GM21723 (cell line): ENCODE data around the gene CCDC60.

Experiments used
- ATAC-seq: cut with Tn5 transposase; IDR thresholded peaks from one replicate; pipeline ENCODE4 v1.9.1; 2021; ENCODE audit warnings: mild to moderate bottlenecking, moderate library complexity; ENCODE audit not compliant: unreplicated experiment

CCDC60 gene

DNA sequence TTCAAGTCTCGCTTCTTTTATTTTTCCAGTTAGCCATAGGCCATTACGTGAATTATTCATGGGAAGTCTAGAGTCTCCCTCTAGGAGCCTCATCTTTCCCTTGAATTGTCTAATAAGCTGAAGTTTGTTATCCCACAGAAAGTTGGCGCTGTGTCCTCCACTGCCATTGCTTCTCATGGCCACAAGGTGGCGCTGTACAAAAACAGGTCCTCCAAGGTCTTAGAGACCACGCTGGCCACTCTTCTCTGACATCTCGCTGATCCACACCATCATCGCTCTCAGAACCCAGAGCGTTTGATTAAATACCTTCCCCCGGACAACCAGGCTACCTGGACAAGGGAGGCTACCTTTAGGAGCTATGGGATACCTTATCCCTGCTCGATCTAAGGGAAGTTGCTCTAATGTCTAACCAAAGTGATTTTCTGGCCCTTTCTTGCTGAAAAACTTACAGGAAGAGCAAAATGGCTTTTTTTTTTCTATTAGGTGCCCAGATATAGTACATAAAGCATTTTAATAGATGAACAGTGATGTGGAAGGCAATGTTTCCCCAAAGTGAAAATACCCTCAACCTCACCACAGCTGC lies 110.0 kb downstream of the CCDC60 start:
- peak; percentile 52 for ATAC-seq

DNA sequence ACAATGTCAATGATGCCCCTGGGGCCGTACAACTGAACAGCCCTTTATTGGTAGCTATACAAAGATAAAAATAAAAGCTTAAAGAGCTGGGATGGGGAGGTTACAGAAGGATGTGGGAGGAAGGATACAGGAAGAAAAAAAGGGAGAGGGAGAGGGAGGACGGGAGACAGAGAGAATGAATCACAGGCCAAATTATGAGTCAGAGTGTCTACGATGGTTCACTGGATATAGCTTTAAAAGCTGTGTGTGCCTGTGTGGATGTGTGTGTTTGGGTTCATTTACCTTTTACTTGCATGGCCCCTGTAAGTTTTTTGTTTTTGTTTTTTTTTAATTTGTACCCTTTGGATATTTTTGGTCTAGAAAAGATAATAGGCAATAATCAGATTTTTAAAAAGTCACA lies 111.9 kb downstream of the CCDC60 start:
- no peak for ATAC-seq

DNA sequence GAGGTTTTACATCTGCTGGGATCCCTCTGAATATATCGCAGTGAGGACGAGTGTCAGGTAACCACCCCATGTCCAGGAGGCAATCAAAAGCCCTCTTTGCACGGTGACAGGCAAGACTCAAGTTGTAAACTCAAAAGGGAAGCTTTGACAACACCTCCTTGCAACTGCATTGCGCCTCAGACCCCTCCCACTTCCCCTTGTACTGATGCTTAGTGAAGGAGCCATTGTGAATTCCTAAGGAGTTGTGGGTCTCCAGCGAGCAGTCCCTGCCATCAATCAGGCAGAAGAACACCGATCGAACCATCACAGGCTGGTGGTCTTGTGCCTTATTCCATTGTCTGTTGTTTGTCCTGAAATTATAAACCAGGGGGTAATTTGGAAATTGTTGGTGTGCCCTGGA lies 112.6 kb downstream of the CCDC60 start:
- ATAC-seq, result no peak

DNA sequence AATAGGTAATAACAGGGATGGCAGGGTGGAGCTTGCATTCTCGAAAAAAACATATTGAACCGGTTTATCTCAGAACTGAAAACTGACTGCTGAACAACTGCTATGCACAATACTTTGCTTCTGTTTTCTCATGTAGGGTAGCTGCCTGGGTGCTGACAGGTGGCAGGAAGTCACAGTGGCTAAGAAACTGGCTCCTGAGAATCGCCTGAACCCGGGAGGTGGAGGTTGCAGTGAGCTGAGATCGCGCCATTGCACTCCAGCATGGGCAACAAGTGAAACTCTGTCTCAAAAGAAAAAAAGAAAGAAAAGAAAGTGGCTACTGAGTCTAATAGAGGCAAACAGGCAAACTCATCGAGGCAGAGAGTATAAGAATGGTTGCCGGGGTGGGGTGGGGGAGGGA lies 113.1 kb downstream of the CCDC60 start:
- no peak for ATAC-seq

DNA sequence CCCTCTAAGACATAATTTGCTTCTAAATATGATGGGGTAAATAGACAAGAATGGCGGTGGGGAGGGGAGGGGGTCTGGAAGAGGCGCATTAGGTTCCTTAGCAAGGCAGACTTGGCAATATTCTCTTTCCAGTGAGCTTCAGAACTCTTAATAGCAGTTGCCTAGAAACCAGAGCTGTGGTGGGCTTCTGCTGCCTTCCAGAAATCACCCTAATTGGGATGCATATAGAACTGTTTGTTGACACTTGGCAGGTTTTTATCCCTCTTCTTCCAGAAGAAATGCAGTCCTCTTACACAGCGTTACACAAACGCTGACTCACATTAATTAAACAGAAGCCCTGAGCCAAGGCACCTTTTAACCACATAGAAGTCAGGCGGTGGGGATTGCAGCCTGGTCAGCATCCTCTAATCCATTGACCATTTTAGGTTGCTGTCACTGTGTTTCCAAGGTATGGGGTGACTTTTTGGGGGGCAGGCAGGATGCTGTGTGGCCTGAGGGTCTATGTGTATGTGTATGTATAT lies 114.1 kb downstream of the CCDC60 start:
- no peak for ATAC-seq

DNA sequence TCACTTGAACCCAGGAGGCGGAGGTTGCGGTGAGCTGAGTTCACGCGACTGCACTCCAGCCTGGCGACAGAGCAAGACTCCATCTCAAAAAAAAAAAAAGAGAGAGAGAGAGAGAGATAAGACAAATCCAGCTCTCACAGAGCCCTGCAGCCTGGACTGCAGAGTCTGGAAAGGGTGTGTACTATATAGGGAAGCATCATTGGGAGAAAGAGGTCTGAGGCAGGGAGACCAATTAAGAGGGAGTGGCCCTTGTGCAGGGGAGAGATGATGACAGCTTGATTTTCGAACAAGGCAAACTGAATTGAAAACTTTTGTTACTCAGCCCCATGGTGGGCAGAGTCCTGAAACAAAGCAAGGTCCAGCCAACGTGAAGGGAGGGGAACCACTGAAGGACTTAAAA lies 116.2 kb downstream of the CCDC60 start:
- no peak for ATAC-seq

DNA sequence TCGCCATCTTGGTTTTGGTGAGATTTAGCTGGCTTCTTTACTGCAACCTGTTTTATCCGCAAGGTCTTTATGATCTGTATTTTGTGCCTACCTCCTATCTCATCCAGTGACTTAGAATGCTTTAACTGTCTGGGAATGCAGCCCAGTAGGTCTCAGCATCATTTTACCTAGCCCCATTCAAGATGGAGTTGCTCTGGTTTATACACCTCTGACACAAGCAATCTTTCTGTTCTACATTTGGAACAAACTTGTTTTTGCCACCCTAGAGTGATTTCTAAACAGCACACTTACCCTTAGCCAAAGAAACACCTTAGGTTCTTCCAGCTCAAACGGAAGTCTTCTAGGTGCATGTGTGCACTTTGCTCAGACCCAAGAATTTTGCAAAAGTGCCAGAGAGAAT lies 122.3 kb downstream of the CCDC60 start:
- no peak for ATAC-seq

DNA sequence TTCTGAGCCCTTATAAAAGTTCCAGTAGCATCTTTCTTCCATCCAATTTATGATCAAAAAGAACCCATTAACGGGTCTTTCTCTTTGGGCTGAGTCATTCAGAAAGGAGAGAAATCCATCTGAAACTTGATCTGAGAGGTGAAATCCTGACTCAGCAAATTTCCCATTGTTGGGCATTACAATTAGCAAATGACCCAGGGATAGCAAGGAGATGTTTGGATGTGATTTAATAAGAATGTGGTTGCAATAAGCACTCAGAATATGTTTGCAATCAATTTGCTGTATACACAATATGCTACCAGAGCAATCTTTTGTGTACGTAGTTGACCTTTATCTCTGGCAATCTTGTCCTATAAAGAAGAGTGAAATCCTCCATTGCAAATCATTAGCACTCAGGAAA lies 122.7 kb downstream of the CCDC60 start:
- ATAC-seq, result no peak

DNA sequence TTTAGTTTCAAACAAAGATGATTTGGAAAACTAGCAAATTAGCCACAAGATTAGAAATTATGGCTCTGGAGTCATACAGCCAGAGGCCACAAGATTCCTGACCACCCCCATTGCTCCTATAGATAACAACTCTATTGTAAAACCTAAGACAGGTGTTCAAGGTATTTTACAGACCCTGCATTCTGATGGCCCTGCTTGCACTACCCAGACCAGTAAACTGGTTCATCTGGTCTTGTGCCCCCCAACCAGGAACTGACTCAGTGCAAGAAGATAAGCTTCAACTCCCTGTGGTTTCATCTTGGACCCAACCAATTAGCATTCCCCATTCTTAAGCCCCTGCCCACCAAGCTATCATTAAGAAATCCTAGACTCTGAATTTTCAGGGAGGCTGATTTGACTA lies 125.0 kb downstream of the CCDC60 start:
- ATAC-seq, result no peak

DNA sequence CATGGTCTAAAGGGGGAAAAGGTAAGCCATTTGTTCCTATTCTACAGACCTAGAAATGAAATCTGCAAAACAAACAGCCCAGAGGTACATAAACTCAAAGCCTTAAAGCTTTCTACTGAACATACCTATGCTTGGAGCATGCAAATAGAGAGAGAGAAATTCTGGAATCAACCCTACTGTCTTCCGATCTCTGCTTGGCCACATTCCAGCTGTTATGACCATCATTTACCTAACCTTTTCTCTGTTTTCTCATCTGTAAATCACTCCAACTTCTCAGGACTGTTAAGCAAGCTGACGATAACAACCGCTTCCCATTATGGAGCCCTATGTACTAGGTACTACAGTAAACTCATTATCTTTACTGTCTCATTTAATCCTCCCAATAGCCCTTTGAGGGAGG lies 126.3 kb downstream of the CCDC60 start:
- no peak for ATAC-seq

DNA sequence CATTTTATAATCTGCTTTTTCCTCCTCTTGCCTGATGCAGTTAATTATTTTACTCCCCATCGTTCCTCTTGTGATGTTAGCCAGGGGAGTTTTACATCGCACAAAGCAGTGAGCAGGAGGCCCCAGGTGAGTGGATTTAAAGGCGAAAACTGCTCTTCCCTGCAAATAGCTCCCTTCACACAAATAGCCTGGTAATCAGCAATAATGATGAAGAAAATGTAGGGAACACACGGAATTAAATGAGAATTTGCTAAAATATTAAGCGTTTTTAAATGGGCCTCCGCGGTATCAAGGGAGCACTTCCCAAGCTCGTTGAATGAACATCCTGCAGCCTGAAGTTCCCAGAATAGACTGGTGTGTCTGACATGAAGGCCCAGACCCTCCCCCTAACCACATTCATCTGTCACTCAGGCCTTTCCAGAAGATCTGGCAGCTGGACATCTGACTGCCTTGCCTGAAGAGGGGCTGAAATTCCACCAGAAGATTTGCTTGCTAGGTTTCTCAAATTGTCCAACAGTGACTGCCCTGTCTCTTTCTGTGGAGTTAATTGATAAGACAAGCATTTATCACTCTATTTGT lies 127.2 kb downstream of the CCDC60 start:
- no peak for ATAC-seq

DNA sequence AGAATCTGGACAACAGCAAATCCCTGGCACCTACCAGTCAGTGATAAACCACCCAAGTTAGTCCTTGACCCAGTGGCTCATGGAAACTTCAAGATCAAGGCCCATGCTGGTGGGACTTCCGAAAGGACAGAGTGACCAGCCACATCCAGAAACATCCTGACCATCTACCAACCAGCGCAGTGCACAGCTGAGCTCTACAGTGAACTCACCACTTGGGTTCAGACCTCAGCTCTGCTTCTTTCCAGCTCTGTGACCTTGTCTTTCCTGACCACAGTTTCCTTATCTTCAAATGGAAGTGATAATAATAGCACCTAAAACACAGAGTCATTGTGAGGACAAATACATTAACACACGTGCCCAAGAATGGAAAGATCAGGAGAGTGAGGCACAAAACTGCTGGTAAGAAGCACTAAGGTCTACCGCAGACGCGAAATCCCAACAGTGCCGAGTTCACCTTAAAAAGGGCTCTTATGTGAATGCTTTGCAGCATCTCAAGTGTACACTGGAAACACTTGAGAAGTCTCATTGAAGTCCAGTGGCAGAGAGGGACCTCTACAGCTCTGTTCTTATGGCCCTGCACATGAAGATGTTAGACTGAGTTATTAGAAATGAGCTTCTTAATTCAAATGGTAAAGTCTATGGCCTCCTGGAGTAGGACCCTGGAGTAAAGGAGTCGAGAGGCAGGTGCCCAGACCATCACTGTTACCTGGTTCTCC lies 128.8 kb downstream of the CCDC60 start:
- no peak for ATAC-seq

DNA sequence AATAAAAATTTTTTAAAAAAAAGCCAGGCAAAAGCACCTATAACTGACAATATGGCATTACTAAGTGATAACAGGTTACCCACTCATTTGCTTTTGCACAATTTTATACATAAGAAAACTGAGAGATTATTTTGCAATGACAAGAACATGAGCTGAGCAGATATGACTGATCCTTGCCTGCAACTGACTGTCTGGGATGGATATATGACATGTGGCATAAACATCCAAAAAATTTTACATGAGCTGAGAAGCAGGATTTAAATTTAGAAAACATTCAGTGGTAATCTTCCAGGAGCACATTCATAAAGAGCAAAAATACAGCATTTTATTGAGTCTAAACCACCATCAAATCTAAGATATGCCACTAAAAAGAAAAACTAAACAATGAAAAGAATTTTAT lies 133.8 kb downstream of the CCDC60 start:
- no peak for ATAC-seq

DNA sequence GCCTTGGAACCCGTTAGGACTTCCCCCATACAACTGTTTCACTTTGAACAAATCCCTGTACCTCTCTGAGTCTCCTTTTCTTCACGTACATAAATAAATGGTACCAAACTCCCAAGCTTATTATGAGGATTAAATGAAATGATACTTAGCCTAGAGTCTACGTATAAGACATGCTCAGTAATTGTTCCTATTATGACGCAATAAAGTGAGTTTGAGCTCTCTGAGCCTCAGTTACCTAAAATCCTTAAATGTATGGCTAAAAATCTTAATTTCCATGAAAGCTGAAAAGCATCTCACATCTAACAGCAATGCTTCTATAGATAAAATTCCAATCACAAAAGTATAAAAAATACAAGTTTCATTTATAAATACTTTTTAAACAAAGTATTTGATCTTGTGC lies 141.1 kb downstream of the CCDC60 start:
- ATAC-seq, result no peak

DNA sequence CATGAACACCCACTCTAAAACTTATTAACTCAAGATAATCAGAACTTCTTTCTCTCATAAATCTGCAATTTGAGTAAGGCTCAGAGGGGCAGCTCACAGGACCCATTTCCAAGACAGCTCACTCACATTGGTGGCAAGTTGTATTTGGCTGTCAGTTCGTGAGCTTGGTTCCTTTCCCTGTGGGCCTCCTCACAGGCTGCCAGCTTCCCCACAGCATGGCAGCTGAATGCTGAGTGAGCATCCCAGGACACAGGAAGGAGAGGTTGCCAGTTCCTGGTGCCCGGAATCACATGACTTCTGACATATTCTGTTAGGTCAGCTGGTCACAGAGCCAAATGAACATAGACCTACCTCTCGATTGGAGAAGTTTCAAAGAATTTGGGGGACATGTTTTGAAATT lies 142.4 kb downstream of the CCDC60 start:
- ATAC-seq, result no peak

DNA sequence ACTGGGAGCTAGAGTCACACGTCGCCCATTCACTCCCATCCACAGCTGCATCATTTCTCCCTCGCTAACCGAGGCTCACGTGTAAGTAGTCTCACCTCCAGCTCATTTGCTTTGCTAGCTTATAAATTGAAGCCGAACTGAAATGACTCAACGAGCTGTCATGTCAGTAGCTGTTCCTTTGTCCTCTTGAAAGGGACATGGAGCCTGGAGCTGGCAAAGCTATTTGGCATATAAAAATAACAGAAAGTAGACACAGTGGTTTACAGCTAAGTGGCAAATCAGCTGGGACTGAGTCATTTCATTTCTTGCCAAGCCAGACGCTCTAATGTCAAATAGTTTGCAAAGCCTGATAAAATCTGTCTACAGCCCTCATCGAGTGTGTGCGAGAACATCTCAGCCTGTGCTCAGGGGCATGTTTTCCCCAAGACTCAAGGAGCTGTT lies 144.6 kb downstream of the CCDC60 start:
- ATAC-seq, result no peak

DNA sequence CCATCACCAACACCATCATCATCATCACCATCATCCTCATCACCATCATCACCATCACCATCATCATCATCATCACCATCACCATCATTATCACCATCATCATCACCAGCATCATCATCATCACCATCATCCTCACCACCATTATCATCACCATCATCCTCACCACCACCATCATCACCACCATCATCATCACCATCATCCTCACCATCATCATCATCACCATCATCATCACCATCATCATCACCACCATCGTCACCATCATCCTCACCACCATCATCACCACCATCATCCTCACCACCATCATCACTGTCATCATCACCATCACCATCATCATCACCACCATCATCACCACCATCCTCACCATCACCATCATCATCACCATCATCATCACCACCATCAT lies 146.0 kb downstream of the CCDC60 start:
- ATAC-seq, result no peak

DNA sequence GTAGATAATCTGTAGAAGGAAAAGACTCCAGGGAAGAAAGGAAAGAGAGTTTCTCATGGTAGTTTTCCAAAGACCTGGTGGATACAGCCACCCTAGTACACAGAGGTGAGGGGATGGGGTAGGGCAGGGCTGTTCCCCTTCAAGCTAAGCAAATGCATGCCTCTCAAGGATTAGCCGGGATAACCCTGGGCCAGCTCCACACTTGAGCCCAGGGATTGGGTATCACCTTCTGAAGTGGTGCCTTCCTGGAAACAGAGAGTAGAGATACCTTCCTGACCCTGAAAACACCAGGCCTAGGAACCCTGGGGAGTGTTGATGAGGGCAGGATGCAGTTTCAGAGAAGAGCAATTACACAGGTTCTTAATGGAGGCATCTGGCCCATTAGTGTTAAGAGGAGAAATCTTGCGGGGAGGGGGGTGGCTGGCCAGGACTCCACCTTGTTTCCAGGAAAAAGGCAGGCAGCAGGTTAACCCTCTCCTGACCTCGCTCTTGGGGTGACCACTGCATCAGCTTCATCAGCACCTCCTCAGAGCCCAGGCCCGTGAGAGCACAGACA lies 152.1 kb downstream of the CCDC60 start:
- no peak for ATAC-seq

DNA sequence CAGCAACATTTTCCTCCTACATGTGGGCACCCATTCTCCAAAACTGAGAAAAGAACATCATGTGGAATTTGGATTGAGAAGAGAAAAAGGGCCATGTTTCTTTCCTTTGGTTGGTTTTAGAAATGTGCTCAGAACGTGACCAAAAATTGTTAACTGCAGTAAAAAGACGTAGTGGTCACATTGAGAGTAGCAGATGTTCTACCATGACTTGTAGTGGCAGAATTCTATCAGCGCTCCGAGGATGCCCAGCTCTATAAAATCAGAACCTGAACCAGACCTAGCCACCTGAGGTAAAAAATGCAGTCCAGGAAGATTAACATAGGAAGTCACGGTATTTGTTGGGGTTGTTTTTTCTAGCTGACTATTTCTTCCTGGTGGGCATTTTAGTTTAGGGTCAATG lies 157.3 kb downstream of the CCDC60 start:
- no peak for ATAC-seq

DNA sequence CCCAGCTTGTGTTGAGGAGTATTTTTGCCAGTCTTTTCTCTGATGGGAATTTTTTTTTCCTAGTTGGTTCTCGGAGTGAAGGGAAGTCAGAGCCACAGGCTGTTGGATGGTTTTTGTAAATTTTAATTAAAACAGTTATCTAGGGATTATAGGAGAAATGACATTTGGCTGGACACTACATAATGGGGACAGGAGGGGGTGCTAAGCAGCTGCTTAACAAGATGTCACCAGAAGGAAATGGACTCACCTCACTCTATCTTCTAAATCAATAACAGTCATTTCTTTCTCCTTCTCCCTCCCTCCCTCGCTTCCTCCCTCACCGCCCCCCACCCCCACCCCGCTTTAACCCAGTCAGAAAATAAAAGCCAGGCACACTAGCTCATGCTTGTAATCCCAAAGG lies 165.7 kb downstream of the CCDC60 start:
- ATAC-seq, result no peak

DNA sequence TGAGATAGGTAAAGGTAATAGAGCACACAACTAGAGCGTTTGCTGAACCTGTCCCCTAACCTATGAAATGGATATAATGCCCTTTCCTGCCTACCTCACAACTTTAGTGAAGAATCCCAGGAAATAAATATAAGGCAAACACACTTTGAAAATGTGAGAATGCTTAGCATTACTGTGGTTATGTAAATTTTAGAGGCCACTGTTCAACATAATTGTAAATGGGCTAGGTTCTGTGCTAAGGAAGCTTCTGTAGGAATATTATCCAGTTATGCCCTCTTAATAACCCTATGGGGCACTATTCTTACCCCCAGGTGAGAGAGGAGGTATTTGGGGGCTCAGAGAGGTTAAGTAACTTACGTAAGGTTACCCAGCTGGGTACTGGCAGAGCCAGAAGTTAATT lies 166.5 kb downstream of the CCDC60 start:
- ATAC-seq, result no peak

DNA sequence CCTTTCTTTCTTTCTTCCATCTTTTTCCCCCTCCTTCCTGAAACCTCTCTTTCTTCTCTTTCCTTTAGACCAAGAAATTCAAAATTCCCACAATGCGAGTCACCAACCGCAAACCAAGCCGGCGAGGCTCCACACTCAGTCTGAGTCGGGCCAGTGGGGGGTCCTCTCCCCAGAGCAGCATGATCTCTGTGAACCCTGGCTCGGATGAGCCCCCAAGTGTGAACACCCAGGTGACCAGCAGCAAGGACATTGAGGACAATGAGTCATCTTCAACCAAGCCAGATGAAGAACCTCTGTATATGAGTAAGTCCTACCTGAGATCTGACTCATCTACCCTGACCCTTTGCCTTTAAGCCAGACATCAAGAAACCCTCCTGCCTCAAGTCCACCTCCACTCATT lies 170.5 kb downstream of the CCDC60 start:
- no peak for ATAC-seq
